T-helper 1 cell treated with Interleukin-12 subunit alpha and Interleukin-12 subunit beta and Interleukin-4 antibody, amounts not matched to agents 30 ng/mL and 1 ng/mL, for 36 hours (primary cell): ENCODE data around the gene ERC1. TPM values are rescaled to one million over a fixed set of nuclear protein-coding genes. Genes with fewer than 3 reads are reported as not detected.
"Not testable (repeated sequence)": the region's sequence is repeated elsewhere in the genome, so short reads cannot be mapped to it uniquely, and the experiment has no call there.

Source experiments
- intact Hi-C: fragments of 100-400 bp; cut with micrococcal nuclease; formaldehyde crosslinking; loops from one replicate; pipeline ENCODE4 v1.15.1; 2024
- total RNA-seq: library from RNA; stranded (reverse); gene quantifications from 2 replicates; pipeline ENCODE4 v1.2.3, GENCODE V29; 2022

ERC1 gene
- total RNA-seq, 1 donor from 2014 or later = 37.8 TPM

DNA sequence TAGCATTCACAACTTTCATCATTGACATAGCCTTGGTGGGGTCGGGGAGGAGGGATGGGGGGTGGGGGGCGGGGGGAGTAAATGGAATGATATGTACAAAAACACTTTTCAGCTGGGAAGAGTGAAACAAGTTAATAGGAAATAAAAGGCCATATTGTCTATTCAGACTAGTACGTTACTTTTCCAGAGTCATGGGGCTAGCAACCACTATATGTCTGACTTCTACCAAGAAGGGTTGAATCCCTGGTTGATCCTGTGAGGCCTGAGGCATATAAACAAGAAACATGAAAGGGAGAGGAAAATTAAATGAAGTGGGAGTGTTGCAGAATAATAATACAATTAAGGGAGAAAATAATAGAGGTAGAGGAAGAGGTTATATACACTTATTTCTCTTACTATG, 225.5 kb downstream of the ERC1 start:
- intact Hi-C loops = no loop called here

- intact Hi-C loops = no loop called here
Observed at GRCh38 chr12:1217191-1217949, 226.3 kb downstream of the ERC1 start.

DNA sequence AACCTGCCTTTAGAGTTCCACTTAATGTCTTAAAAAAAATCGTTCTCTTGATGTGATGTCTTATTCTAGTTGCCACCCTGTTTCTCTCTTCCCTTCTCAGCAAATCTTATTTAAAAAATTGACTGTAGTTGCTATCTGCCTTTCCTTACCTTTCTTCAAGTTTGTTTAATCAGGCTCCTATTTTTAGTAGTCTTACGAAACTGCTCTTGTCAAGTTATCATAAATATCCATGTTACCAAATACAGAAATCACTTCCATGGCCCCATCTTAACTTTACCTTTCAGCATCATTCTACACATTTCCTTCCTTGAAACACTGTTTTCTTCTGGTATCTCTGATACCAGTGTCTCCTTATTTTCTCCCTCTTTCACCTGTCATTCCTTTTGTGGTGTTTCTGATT, 227.3 kb downstream of the ERC1 start:
- intact Hi-C loops = no loop called here

DNA sequence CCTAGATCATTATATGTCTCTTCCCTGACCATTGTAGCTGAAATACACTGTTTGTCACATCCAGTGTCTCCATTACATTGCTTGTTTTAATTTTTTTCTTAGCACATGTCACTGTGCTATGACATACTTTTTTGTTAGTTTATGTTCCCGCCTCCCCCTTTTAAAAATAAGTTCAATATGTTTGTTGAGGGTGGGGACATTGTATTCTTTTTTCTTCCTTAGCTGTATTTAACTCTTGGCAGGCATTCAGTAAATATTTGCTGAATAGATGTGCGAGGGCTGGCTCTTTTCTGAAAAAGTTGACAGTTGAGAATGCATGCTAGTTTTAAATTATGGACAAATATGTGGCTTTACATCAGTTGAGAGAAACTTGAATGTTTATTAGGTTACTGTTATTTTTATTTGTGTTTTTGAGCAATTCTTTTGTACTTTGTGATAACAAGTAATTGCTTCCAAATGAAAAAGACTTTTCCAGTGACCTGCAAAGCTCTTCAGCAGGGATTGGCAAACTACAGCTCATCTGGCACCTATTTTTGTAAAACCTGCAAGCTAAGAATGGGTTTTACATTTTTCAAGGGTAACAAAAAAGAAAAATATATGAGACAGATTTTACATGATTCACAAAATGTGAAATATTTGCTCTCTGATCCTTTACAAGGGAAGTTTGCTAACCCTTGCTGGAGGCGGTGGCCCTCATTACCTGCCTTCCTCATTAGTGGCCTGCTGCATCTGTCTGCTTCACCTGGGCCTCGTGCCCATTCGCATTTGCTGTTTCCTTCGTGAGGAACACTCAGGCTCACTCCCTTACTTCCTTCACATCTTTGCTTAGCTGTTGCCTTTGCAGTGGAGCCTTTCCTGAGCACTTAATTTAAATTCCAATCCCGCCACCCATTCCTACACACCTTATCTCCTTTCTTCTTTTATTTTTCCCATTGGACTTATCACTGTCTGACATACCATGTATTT, 229.4 kb downstream of the ERC1 start:
- intact Hi-C loops = no loop called here

GRCh38 chr12:1222858-1223639, 232.0 kb downstream of the ERC1 start:
- intact Hi-C loops = no loop called here

DNA sequence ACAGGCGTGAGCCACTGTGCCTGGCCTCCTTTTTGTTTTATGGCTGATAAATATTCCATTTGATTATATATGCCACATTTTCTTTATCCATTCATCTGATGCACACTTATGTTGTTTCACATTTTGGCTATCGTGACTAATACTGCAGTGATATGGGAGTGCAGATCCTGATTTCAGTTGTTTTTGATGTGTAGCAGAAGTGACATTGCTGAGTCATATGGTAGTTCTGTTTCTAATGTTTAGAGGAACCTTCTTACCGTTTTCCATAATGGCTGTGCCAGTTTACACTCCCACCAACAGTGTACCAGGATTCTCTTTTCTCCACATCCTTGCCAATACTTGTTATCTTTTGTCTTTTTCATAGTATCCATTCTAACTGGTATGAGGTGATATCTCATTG, 235.9 kb downstream of the ERC1 start:
- intact Hi-C loops = no loop called here

DNA sequence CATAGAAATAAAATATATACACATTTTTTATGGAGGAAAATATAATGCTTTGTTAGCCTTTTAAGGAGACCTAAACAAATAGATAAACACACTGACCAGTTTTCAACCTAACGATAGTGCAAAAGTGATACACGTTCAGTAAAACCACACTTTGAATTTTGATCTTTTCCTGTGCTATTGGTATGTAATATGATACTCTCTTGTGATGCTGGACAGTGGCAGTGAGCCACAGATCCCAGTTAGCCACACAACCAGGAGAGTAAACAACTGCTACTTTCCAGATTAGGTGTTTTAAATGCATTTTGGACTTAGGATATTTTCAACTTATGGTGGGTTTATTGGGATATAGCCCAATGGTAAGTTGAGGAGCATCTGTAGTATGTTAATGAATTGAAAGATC, 243.1 kb downstream of the ERC1 start:
- intact Hi-C loops = no loop called here

DNA sequence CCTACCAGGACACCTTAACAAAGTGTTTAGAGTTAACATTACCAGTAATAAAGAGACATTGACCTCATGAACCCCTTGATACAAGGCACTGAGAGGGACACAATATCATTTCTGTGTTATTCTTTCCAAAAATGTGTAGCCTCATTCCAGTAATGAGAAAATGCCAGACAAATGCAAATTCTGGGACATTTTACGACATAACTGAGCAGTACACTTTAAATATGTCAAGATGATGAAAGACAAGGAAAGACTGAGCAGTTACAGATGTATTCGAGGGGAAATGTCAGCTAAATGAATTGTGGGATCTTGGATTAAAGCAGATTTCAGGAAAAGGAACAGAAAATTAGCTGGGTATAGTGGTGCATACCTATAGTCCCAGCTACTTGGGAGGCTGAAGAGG, 255.6 kb downstream of the ERC1 start:
- intact Hi-C loops = no loop called here

GRCh38 chr12:1250641-1251040, 259.6 kb downstream of the ERC1 start:
- intact Hi-C loops = no loop called here

DNA sequence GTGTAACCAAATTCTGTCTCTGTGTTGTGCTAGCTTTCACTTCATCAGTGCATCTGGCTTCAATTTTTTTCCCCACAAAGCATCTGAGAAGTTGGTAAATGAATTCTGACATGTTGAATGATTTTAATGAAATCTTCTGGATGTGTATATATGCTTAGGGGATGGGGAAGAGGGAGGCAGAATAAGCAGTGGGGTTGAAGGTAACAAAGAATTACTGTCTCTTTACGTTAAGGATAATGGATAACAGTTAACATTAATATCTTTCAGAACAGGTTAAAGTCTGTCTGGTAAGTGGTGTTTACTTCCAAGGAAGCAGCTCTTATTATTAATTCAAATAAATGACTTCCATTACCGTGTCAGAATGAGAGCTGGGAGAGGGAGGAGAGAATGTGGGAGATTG, 261.7 kb downstream of the ERC1 start:
- intact Hi-C loops = no loop called here

DNA sequence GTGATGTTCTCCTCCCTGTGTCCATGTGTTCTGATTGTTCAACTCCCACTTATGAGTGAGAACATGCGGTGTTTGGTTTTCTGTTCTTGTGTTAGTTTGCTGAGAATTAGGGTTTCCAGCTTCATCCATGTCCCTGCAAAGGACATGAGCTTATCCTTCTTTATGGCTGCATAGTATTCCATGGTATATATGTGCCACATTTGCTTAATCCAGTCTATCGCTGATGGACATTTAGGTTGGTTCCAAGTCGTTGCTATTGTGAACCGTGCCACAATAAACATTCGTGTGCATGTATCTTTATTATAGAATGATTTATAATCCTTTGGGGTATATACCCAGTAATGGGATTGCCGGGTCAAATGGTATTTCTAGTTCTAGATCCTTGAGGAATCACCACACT, 264.1 kb downstream of the ERC1 start:
- intact Hi-C loops = not testable (repeated sequence)

GRCh38 chr12:1255854-1256253, 264.8 kb downstream of the ERC1 start:
- intact Hi-C loops = not testable (repeated sequence)

- intact Hi-C loops = no loop called here
Observed at GRCh38 chr12:1256285-1256684, 265.3 kb downstream of the ERC1 start.

GRCh38 chr12:1256991-1257390, 266.0 kb downstream of the ERC1 start:
- intact Hi-C loops = no loop called here

DNA sequence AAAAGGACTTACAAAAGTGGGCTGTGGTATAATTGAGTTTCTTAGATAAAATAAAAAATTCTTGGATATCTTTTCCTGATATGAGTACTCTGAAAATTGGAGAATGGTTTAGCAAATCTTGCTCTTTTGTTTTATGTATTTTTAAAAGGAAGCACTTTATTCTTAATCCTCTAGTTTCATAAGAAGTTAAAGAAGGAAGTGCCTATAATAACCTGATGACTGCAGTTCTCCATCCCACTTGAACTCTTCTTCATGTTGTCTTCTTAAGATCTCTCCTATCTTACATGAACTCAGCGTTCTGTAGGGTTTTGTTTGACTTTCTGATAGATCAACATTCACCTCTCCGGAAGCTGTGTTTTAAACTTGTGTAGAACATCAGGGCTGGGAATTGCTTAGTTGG, 271.0 kb downstream of the ERC1 start:
- intact Hi-C loops = no loop called here

DNA sequence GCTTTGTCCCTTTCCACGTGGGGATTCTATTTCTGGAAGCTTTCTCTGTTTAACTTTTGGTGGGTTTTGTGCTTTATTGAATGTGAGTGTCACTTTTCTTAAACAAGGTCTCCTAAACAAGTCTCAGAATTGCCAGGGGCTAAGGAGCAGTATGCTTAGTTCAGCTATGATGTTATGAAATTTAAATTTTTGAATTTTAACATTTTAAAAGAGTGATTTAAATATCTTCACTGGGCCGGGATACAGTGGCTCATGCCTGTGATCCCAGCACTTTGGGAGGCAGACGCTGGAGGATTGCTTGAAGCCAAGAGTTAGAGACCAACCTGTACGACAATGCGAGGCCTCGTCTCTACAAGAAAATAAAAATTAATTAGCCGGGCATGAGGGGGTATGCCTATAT, 276.2 kb downstream of the ERC1 start:
- intact Hi-C loops = no loop called here

GRCh38 chr12:1272142-1272541, 281.1 kb downstream of the ERC1 start:
- intact Hi-C loops = no loop called here

DNA sequence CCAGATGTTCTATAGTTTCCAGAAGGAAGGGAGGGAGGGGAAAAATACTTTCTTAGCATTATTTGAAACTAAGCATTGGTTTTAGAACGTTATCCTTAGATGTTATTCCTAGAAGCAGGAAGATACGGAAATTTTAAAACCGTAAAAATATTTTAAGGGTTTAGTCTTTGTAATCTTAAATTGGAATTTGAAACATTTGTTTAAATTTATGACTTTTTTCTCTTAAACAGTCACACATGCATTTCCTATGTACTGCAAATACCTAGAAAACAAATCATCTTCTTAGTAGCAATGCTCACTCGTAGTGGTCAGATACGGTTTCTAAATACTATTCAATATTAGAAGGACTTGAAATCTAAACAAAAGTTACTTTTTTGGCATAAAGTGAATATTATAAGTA, 282.0 kb downstream of the ERC1 start:
- intact Hi-C loops = no loop called here

DNA sequence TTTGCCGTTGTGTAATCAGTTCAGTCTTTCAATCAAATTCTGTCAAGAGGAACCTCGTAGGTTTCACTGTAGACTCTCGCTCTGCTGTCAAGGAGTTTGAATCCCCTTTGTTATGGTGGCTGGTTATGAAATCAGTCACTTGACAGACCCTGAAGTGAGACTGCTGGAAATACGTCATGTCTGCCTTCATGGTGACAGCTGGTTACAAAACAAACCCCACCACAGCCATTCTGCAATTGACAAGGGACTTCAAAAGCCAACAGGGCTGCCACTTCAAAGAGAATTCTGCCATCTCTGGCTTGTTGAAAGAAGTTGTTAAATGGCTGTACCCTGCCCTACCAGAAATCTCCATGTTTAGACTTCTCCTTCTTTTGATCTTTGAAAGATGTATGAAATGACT, 286.9 kb downstream of the ERC1 start:
- intact Hi-C loops = loop anchor here (5.0 kb wide), 1 partner anchor 304 kb away; no protein-coding TSS in a partner anchor

GRCh38 chr12:1279050-1279449, 288.0 kb downstream of the ERC1 start:
- intact Hi-C loops = loop anchor here (5.0 kb wide), 1 partner anchor 303 kb away; no protein-coding TSS in a partner anchor

GRCh38 chr12:1280059-1280458, 289.0 kb downstream of the ERC1 start:
- intact Hi-C loops = no loop called here
